GM23248 (cell line): Measurements from ENCODE around the gene TMEM59L.

Source experiments
- EZH2 ChIP-seq: fragments of 200-600 bp; sonication (generic); IDR thresholded peaks from 2 replicates; pipeline ENCODE4 v1.6.1; 2018; ENCODE audit warnings: antibody characterized with exemption, mild to moderate bottlenecking; ENCODE audit not compliant: insufficient read depth, poor library complexity, severe bottlenecking
- EZH2phosphoT487 ChIP-seq: fragments of 200-600 bp; sonication (generic); IDR thresholded peaks from 2 replicates; pipeline ENCODE4 v1.6.1; 2018; ENCODE audit warnings: antibody characterized with exemption, moderate library complexity, mild to moderate bottlenecking, low read depth; ENCODE audit not compliant: insufficient read depth

- TF ChIP-seq EZH2 (no peak), EZH2phosphoT487 (no peak)
Measured at GRCh38 chr19:18651733-18652132, 39.1 kb downstream of the TMEM59L start.
